ACHN (cell line): ENCODE data around the gene CLINT1.

Experiments used
- DNase-seq: peaks from one replicate; pipeline ENCODE4 v3.0.0-alpha.2; 2015
- in situ Hi-C: cut with HindIII; loops from 2 replicates; pipeline ENCODE4 v1.10.0; 2017; ENCODE audit warnings: low sequenced_read_pairs, low pct_ligation_motif_present, low pct_unique_long_range_greater_than_20kb

CLINT1 gene

GRCh38 chr5:157828105-157828943 is 30.6 kb downstream of the CLINT1 start:
- no peak for DNase-seq
- in situ Hi-C loops, result no loop called here

- DNase-seq, result no peak
- in situ Hi-C loops, result no loop called here
These were observed 31.5 kb downstream of the CLINT1 start for GRCh38 chr5:157827423-157827822.

- in situ Hi-C loops, result no loop called here
- DNase-seq, result no peak
These were observed 35.3 kb downstream of the CLINT1 start for GRCh38 chr5:157823655-157824054.

- no peak for DNase-seq
These were observed 36.9 kb downstream of the CLINT1 start for GRCh38 chr5:157821822-157822622.

GRCh38 chr5:157821405-157821804 is 37.5 kb downstream of the CLINT1 start:
- in situ Hi-C loops, result no loop called here
- no peak for DNase-seq

More at GRCh38 chr5:157821822-157822622, 36.9 kb downstream of the CLINT1 start:
- in situ Hi-C loops, result no loop called here

- in situ Hi-C loops, result no loop called here
- DNase-seq, result peak; percentile 55
These were observed 38.2 kb downstream of the CLINT1 start for GRCh38 chr5:157820593-157821252.

- no peak for DNase-seq
- in situ Hi-C loops, result no loop called here
These were observed 39.3 kb downstream of the CLINT1 start for GRCh38 chr5:157819502-157820115.

- no peak for DNase-seq
- in situ Hi-C loops, result no loop called here
These were observed 40.6 kb downstream of the CLINT1 start for GRCh38 chr5:157818368-157818767.

GRCh38 chr5:157817928-157818327 is 41.0 kb downstream of the CLINT1 start:
- in situ Hi-C loops, result no loop called here

GRCh38 chr5:157817387-157817702 is 41.6 kb downstream of the CLINT1 start:
- DNase-seq, result no peak

More at GRCh38 chr5:157817928-157818327, 41.0 kb downstream of the CLINT1 start:
- no peak for DNase-seq

GRCh38 chr5:157816682-157817386 is 42.1 kb downstream of the CLINT1 start:
- in situ Hi-C loops, result no loop called here
- peak; percentile 20 for DNase-seq

More at GRCh38 chr5:157817387-157817702, 41.6 kb downstream of the CLINT1 start:
- in situ Hi-C loops, result no loop called here

GRCh38 chr5:157812086-157812485 is 46.9 kb downstream of the CLINT1 start:
- DNase-seq, result no peak
- in situ Hi-C loops, result no loop called here

GRCh38 chr5:157808043-157808442 is 50.9 kb downstream of the CLINT1 start:
- DNase-seq, result no peak
- in situ Hi-C loops, result no loop called here

GRCh38 chr5:157802736-157803135 is 56.2 kb downstream of the CLINT1 start:
- in situ Hi-C loops, result no loop called here
- no peak for DNase-seq

- DNase-seq, result no peak
- in situ Hi-C loops, result no loop called here
These were observed 58.8 kb downstream of the CLINT1 start for GRCh38 chr5:157800137-157800536.

GRCh38 chr5:157799578-157799977 is 59.4 kb downstream of the CLINT1 start:
- DNase-seq, result no peak
- in situ Hi-C loops, result no loop called here

- DNase-seq, result no peak
- in situ Hi-C loops, result no loop called here
These were observed 65.6 kb downstream of the CLINT1 start for GRCh38 chr5:157793301-157793700.

- in situ Hi-C loops, result no loop called here
- no peak for DNase-seq
These were observed 73.1 kb downstream of the CLINT1 start for GRCh38 chr5:157785801-157786200.
